Breast epithelium (tissue), 4 donors: ENCODE results near the gene SPNS2. TPM values are rescaled to one million over a fixed set of nuclear protein-coding genes. Genes with fewer than 3 reads are reported as not detected.

Experiments used
- DNase-seq, 2 donors: peaks; one replicate each; pipeline ENCODE4 v3.0.0-alpha.2; 2019; ENCODE audit warnings: low spot score in 2 of 2
- H3K27ac ChIP-seq, 2 donors: fragments of 200-600 bp; sonication (generic) in 1 of 2; one replicate each; pipeline ENCODE4 v1.5.1; 2016 to 2019; ENCODE audit warnings: mild to moderate bottlenecking in 1 of 2
- H3K27me3 ChIP-seq, 2 donors: fragments of 200-600 bp; sonication (generic) in 1 of 2; one replicate each; pipeline versions ENCODE4 v1.5.1 to v1.6.0; 2017 to 2019; ENCODE audit warnings: control low read depth in 1 of 2, mild to moderate bottlenecking in 1 of 2
- H3K36me3 ChIP-seq: fragments of 200-600 bp; one replicate; pipeline ENCODE4 v1.5.1; 2019
- H3K4me1 ChIP-seq, 2 donors: fragments of 200-600 bp; sonication (generic); one replicate each; pipeline ENCODE4 v1.5.1; 2016 to 2019; ENCODE audit warnings: control low read depth in 1 of 2
- H3K4me3 ChIP-seq, 3 donors: fragments of 200-600 bp; sonication (generic); 1 replicate in 2 of 3; 2 replicates in 1 of 3; pipeline ENCODE4 v1.5.1; 2016 to 2019; ENCODE audit warnings: mild to moderate bottlenecking in 3 of 3, moderate library complexity in 2 of 3
- H3K9me3 ChIP-seq, 2 donors: fragments of 200-600 bp; sonication (generic) in 1 of 2; one replicate each; pipeline ENCODE4 v1.5.1; 2016 to 2019; ENCODE audit warnings: control low read depth in 1 of 2
- POLR2A ChIP-seq: fragments of 450-650 bp; IDR thresholded peaks from one replicate; pipeline ENCODE4 v1.6.1; 2016; ENCODE audit warnings: antibody characterized with exemption, mild to moderate bottlenecking, moderate library complexity
- POLR2AphosphoS5 ChIP-seq, 3 donors: sonication (generic); formaldehyde crosslinking; IDR thresholded peaks; one replicate each; pipeline ENCODE4 v1.6.1; 2017; ENCODE audit warnings: antibody characterized with exemption in 3 of 3
- intact Hi-C: fragments of 100-400 bp; cut with DNase I; formaldehyde crosslinking; loops from one replicate; pipeline ENCODE4 v1.15.1; 2023; ENCODE audit warnings: low total_unique reads
- total RNA-seq, 3 donors: library from RNA; depleted of rRNA; stranded (reverse); fragments of >200 nt; gene quantifications; one replicate each; pipeline ENCODE4 v1.1.0, GENCODE V29; 2016
- TF ChIP-seq, protein P1 (sequence below), 3 donors: fragments of 450-650 bp; IDR thresholded peaks; one replicate each; pipeline ENCODE4 v1.5.1; 2016 to 2017; ENCODE audit warnings: antibody characterized with exemption in 3 of 3, mild to moderate bottlenecking in 3 of 3, moderate library complexity in 3 of 3

The SPNS2 gene
- total RNA-seq, 3 donors from 2014 or later, result 5.3 to 14.1 (median 11.5) TPM

GRCh38 chr17:4472286-4472685, 26.4 kb upstream of the SPNS2 start:
- no peaks in the 10 kb centered on the region for H3K27me3 ChIP-seq
- H3K9me3 ChIP-seq, result no peaks in the 10 kb centered on the region
- TF ChIP-seq, protein P1, sequence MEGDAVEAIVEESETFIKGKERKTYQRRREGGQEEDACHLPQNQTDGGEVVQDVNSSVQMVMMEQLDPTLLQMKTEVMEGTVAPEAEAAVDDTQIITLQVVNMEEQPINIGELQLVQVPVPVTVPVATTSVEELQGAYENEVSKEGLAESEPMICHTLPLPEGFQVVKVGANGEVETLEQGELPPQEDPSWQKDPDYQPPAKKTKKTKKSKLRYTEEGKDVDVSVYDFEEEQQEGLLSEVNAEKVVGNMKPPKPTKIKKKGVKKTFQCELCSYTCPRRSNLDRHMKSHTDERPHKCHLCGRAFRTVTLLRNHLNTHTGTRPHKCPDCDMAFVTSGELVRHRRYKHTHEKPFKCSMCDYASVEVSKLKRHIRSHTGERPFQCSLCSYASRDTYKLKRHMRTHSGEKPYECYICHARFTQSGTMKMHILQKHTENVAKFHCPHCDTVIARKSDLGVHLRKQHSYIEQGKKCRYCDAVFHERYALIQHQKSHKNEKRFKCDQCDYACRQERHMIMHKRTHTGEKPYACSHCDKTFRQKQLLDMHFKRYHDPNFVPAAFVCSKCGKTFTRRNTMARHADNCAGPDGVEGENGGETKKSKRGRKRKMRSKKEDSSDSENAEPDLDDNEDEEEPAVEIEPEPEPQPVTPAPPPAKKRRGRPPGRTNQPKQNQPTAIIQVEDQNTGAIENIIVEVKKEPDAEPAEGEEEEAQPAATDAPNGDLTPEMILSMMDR (IDR thresholded peaks at IDR 0.05), result no peak
- no peak for TF ChIP-seq POLR2AphosphoS5 (IDR thresholded peaks at IDR 0.05)
- no peak for TF ChIP-seq POLR2A
- no peak for DNase-seq
- H3K4me3 ChIP-seq, result no peak overlapping the region
- peaks cover 0 to 21% of the 10 kb centered on the region in 2 donors for H3K4me1 ChIP-seq
- no peak overlapping the region for H3K27ac ChIP-seq
- intact Hi-C loops, result no loop called here
- H3K36me3 ChIP-seq, result no peaks in the 10 kb centered on the region

GRCh38 chr17:4474093-4474492, 24.6 kb upstream of the SPNS2 start:
- Histone ChIP-seq H3K27me3 (no peaks in the 10 kb centered on the region), H3K36me3 (no peaks in the 10 kb centered on the region), H3K4me3 (no peak overlapping the region), H3K9me3 (no peaks in the 10 kb centered on the region), H3K27ac (peak overlapping the region in 1 of 2 donors; percentile 7), H3K4me1 (peaks cover 0 to 25% of the 10 kb centered on the region in 2 donors)
- intact Hi-C loops, result no loop called here
- TF ChIP-seq, protein P1 (IDR thresholded peaks at IDR 0.05), result no peak
- no peak for TF ChIP-seq POLR2AphosphoS5 (IDR thresholded peaks at IDR 0.05)
- TF ChIP-seq POLR2A, result no peak
- DNase-seq, result no peak

DNA sequence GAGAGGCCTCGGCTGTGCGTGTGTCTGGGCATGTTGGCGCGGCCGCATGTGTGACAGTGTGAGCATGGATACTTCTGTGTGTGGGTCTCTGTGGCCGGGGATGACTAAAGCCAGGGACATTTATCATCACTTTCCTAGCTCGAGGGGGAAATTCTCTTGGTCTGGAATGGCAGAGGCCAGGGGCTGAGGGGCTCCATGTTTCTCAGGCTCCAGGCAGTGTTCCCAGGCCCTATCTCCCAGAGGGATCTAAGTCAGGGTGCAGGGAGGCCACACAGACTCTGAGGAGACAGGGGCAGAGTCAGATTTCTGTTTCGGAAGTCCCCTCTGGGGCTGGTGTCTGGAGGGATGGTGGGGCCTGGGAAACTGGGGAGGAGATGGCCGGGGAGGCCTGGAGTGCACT, 23.7 kb upstream of the SPNS2 start:
- H3K9me3 ChIP-seq, result no peaks in the 10 kb centered on the region
- H3K4me3 ChIP-seq, result no peak overlapping the region
- H3K36me3 ChIP-seq, result no peaks in the 10 kb centered on the region
- no peak for TF ChIP-seq POLR2A
- TF ChIP-seq, protein P1 (IDR thresholded peaks at IDR 0.05), result no peak
- TF ChIP-seq POLR2AphosphoS5 (IDR thresholded peaks at IDR 0.05), result no peak
- no peaks in the 10 kb centered on the region for H3K27me3 ChIP-seq
- peaks cover 0 to 25% of the 10 kb centered on the region in 2 donors for H3K4me1 ChIP-seq
- intact Hi-C loops, result no loop called here
- DNase-seq, result no peak
- H3K27ac ChIP-seq, result peak overlapping the region; percentile 32 to 80

DNA sequence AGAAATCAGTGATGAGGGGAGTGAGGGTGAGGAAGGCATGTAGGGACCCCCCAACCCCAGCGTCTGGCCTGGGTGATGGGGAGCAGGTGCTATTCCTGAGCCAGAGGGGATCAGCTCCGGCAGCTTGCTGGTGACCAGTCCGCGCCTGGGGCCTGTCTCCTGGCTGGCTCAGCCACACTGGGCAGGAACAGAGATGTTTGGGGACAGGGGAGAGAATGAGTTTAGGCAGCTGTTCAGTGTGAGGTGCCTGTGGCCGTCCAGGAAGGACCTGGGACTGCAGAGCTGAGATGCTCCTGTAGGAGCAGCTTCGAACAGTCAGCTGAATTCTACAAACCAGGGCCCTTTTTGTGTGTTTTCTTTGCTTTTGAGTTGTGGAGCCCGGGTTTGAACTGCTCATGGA, 23.2 kb upstream of the SPNS2 start:
- H3K4me3 ChIP-seq, result no peak overlapping the region
- peak overlapping the region in 1 of 2 donors; percentile 80 for H3K27ac ChIP-seq
- H3K36me3 ChIP-seq, result no peaks in the 10 kb centered on the region
- TF ChIP-seq POLR2AphosphoS5 (IDR thresholded peaks at IDR 0.05), result no peak
- TF ChIP-seq POLR2A, result no peak
- TF ChIP-seq, protein P1 (IDR thresholded peaks at IDR 0.05), result no peak
- H3K9me3 ChIP-seq, result no peaks in the 10 kb centered on the region
- DNase-seq, result no peak
- H3K27me3 ChIP-seq, result no peaks in the 10 kb centered on the region
- intact Hi-C loops, result no loop called here
- H3K4me1 ChIP-seq, result peaks cover 0 to 26% of the 10 kb centered on the region in 2 donors

GRCh38 chr17:4476017-4476416, 22.7 kb upstream of the SPNS2 start:
- H3K36me3 ChIP-seq, result no peaks in the 10 kb centered on the region
- H3K27ac ChIP-seq, result peak overlapping the region; percentile 36 to 80
- H3K27me3 ChIP-seq, result no peaks in the 10 kb centered on the region
- intact Hi-C loops, result no loop called here
- H3K9me3 ChIP-seq, result no peaks in the 10 kb centered on the region
- no peak overlapping the region for H3K4me3 ChIP-seq
- peaks cover 0 to 31% of the 10 kb centered on the region in 2 donors for H3K4me1 ChIP-seq
- no peak for DNase-seq
- TF ChIP-seq POLR2A, result no peak
- TF ChIP-seq POLR2AphosphoS5 (IDR thresholded peaks at IDR 0.05), result no peak
- TF ChIP-seq, protein P1 (IDR thresholded peaks at IDR 0.05), result no peak
